A673 (cell line): ENCODE results near the gene MITF.

Experiments used
- EZH2 ChIP-seq: fragments of 200-600 bp; sonication (generic); IDR thresholded peaks from 2 replicates; pipeline ENCODE4 v1.6.1; 2017; ENCODE audit warnings: borderline replicate concordance, low read depth, mild to moderate bottlenecking, mixed read lengths, antibody characterized with exemption, low read length; ENCODE audit not compliant: poor library complexity, severe bottlenecking
- TF ChIP-seq, protein P1 (sequence below): fragments of 300-800, 200-600 bp; sonication (generic); conservative IDR thresholded peaks from 2 replicates; pipeline ENCODE4 v1.5.1; 2017; ENCODE audit warnings: low read depth, mild to moderate bottlenecking, antibody characterized with exemption, low read length, moderate library complexity, mixed read lengths

- TF ChIP-seq, protein P1, sequence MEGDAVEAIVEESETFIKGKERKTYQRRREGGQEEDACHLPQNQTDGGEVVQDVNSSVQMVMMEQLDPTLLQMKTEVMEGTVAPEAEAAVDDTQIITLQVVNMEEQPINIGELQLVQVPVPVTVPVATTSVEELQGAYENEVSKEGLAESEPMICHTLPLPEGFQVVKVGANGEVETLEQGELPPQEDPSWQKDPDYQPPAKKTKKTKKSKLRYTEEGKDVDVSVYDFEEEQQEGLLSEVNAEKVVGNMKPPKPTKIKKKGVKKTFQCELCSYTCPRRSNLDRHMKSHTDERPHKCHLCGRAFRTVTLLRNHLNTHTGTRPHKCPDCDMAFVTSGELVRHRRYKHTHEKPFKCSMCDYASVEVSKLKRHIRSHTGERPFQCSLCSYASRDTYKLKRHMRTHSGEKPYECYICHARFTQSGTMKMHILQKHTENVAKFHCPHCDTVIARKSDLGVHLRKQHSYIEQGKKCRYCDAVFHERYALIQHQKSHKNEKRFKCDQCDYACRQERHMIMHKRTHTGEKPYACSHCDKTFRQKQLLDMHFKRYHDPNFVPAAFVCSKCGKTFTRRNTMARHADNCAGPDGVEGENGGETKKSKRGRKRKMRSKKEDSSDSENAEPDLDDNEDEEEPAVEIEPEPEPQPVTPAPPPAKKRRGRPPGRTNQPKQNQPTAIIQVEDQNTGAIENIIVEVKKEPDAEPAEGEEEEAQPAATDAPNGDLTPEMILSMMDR = no peak
- no peak for TF ChIP-seq EZH2
Observed at GRCh38 chr3:69927571-69927970, 188.3 kb downstream of the MITF start.
